ENCODE results near the gene MAMSTR. TPM values are rescaled to one million over a fixed set of nuclear protein-coding genes. Genes with fewer than 3 reads are reported as not detected.
A peak's percentile ranks its signal among the peaks of the same experiment; 100 is the strongest.
"Not testable (repeated sequence)": the region's sequence is repeated elsewhere in the genome, so short reads cannot be mapped to it uniquely, and the experiment has no call there.

MAMSTR gene
- total RNA-seq (1 to 10 TPM; 1.9 to 7.5 (median 3.4) TPM), polyA plus RNA-seq (1 to 10 TPM; 2.4 to 6.4 TPM)
- long read RNA-seq, donor 1, partial matches to known transcripts, result 3 of 6 reads
- long read RNA-seq, donor 1, other reads (novel, unspliced or antisense), result 2 of 6 reads
- long read RNA-seq, donor 2, partial matches to known transcripts, result 4 of 11 reads
- long read RNA-seq, donor 2, other reads (novel, unspliced or antisense), result 7 of 11 reads
- long read RNA-seq, donor 3, partial matches to known transcripts, result 1 of 4 reads
- long read RNA-seq, donor 3, other reads (novel, unspliced or antisense), result 2 of 4 reads

- WGBS, 2 donors, result 59 to 67% methylated on average over 33 of the region's 33 CpGs
- Histone ChIP-seq H3K4me1 (peaks cover 24 to 97% (median 60%) of the 10 kb centered on the region in 9 donors), H3K36me3 (peaks cover 0 to 46% (median 3%) of the 10 kb centered on the region in 9 donors), H3K4me3 (peak within 1 kb of the TSS in 9 of 10 donors; percentile 26 to 62 (median 54)), H3K27ac (peak within 1 kb of the TSS; percentile 74 to 89 (median 84)), H3K27me3 (no peaks in the 10 kb centered on the region), H3K9me3 (no peaks in the 10 kb centered on the region)
- peak; percentile 30 to 45 for DNase-seq
- intact Hi-C loops (cut with DNase I), result no loop called here
- peak in 1 of 8 donors; percentile 12 for ATAC-seq
- TF ChIP-seq, protein P1, sequence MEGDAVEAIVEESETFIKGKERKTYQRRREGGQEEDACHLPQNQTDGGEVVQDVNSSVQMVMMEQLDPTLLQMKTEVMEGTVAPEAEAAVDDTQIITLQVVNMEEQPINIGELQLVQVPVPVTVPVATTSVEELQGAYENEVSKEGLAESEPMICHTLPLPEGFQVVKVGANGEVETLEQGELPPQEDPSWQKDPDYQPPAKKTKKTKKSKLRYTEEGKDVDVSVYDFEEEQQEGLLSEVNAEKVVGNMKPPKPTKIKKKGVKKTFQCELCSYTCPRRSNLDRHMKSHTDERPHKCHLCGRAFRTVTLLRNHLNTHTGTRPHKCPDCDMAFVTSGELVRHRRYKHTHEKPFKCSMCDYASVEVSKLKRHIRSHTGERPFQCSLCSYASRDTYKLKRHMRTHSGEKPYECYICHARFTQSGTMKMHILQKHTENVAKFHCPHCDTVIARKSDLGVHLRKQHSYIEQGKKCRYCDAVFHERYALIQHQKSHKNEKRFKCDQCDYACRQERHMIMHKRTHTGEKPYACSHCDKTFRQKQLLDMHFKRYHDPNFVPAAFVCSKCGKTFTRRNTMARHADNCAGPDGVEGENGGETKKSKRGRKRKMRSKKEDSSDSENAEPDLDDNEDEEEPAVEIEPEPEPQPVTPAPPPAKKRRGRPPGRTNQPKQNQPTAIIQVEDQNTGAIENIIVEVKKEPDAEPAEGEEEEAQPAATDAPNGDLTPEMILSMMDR (IDR thresholded peaks at IDR 0.05), result no peak
These were observed at the start of gene MAMSTR for GRCh38 chr19:48719263-48720171. Gene MAMSTR, minus strand, starts transcription at chr19:48719725. Its CDS starts 694 bp downstream, at chr19:48719031.

DNA sequence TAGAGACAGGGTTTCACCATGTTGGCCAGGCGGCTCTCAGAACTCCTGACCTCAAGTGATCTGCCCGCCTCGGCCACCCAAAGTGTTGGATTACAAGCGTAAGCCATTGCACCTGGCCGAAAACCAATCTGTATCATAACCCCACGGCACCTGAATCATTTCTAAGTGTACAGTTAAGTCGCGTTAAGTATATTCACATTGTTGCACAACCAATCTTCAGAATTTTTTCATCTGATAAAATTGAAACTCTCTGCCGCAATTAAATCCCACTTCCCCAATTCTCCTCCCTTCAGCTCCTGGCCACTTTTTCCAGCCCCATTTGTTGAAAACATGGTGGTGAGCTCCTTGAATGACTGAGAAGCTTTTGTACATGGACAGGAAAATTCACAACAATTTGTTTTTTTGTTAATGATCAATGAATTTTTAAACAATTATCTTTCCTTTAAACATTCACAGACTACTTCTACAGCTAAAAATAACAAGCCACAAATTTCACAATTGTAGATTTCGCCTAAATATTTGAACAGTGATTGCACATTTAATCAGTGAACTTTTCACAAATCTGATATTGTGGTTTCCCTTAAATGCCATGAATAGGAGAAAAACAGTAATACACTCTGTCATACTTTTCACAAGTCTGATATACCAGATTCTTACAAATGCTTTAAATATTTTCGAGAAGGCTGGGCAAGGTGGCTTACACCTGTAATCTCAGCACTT, 49.6 kb upstream of the MAMSTR start:
- ATAC-seq, result no peak
- WGBS, 2 donors, result 88 to 92% methylated on average over 11 of the region's 11 CpGs
- peaks cover 0 to 13% (median 5%) of the 10 kb centered on the region in 9 donors for H3K4me1 ChIP-seq
- TF ChIP-seq, protein P1 (IDR thresholded peaks at IDR 0.05), result no peak
- no peaks in the 10 kb centered on the region for H3K27me3 ChIP-seq
- no peaks in the 10 kb centered on the region for H3K36me3 ChIP-seq
- intact Hi-C loops (cut with DNase I), result no loop called here
- H3K9me3 ChIP-seq, result no peaks in the 10 kb centered on the region
- no peak overlapping the region for H3K4me3 ChIP-seq
- DNase-seq, result no peak
- no peak overlapping the region for H3K27ac ChIP-seq

- WGBS, 2 donors, result 38 to 39% methylated on average over 6 of the region's 6 CpGs
- H3K27ac ChIP-seq; H3K36me3 ChIP-seq; intact Hi-C loops (cut with DNase I); H3K4me3 ChIP-seq; H3K27me3 ChIP-seq; H3K9me3 ChIP-seq; ATAC-seq; DNase-seq: not testable (repeated sequence)
- peaks cover 0 to 12% (median 5%) of the 10 kb centered on the region in 9 donors for H3K4me1 ChIP-seq
These were observed 48.7 kb upstream of the MAMSTR start for GRCh38 chr19:48768171-48768753.

DNA sequence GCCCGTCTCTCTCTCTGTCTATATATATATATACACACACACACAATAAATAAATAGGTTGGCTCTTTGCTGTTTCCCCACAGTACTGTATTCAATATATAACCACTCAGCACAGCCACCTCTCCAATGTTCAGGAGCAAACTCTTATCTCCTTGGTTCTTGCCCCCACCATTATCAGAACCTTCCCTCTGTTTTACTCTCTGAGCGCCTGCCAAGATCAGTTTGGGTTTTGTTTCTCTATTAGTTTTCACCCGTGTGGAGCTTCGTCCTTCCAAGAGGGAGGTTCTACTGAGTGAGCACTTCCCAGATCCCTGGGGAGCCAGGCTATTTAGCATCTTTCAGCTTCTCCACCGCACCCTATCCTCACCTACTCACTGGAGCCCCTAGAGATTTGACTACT, 46.3 kb upstream of the MAMSTR start:
- WGBS, 2 donors, result 30 to 31% methylated on average over 5 of the region's 5 CpGs
- not testable (repeated sequence) for DNase-seq

More for the DNA sequence above, 46.3 kb upstream of the MAMSTR start:
- H3K4me1 ChIP-seq; intact Hi-C loops (cut with DNase I); H3K9me3 ChIP-seq; H3K27ac ChIP-seq; H3K4me3 ChIP-seq; H3K36me3 ChIP-seq; H3K27me3 ChIP-seq: not testable (repeated sequence)
- ATAC-seq, result peak in 1 of 8 donors; percentile 37

Data from heart right ventricle (tissue), 16 donors.